Activated CD8-positive, alpha-beta T cell treated with anti-CD3 and anti-CD28 coated beads for 36 hours (primary cell): Measurements from ENCODE around the gene ALOX15B. TPM values are rescaled to one million over a fixed set of nuclear protein-coding genes. Genes with fewer than 3 reads are reported as not detected.
"Not testable (repeated sequence)": the region's sequence is repeated elsewhere in the genome, so short reads cannot be mapped to it uniquely, and the experiment has no call there.

Experiments
- ATAC-seq: fragments of 200-7000 bp; cut with Tn5 transposase; one replicate; pipeline ENCODE4 v1.10.0; 2021; ENCODE audit warnings: mild to moderate bottlenecking, moderate library complexity
- CTCF ChIA-PET: fragments of 350-600 bp; sonication (Branson Sonifier 250); formaldehyde crosslinking; loops from one replicate; lab custom pipeline; 2021; ENCODE audit warnings: antibody characterized with exemption; lab: Charles Lee
- POLR2A ChIA-PET: fragments of 350-600 bp; sonication (Branson Sonifier 250); formaldehyde crosslinking; loops from one replicate; lab custom pipeline; 2021; ENCODE audit warnings: antibody characterized with exemption; lab: Charles Lee
- DNase-seq: peaks from one replicate; pipeline ENCODE4 v3.0.0-alpha.2; 2020
- H3K27ac Mint-ChIP-seq: one replicate; pipeline ENCODE4 v1.8.0; 2021; ENCODE audit warnings: mild to moderate bottlenecking, mixed read lengths
- H3K27me3 Mint-ChIP-seq: one replicate; pipeline ENCODE4 v1.8.0; 2021; ENCODE audit warnings: mixed read lengths
- H3K36me3 Mint-ChIP-seq: one replicate; pipeline ENCODE4 v1.8.0; 2021; ENCODE audit warnings: low read depth, mixed read lengths
- H3K4me1 Mint-ChIP-seq: one replicate; pipeline ENCODE4 v1.8.0; 2021; ENCODE audit warnings: low read depth, mixed read lengths
- H3K4me3 Mint-ChIP-seq: one replicate; pipeline ENCODE4 v1.8.0; 2021; ENCODE audit warnings: mild to moderate bottlenecking, moderate library complexity, mixed read lengths
- H3K9me3 Mint-ChIP-seq: one replicate; pipeline ENCODE4 v1.8.0; 2021; ENCODE audit warnings: mixed read lengths
- intact Hi-C: fragments of 100-400 bp; cut with micrococcal nuclease; formaldehyde crosslinking; loops from one replicate; pipeline ENCODE4 v1.10.0; 2022
- total RNA-seq, 2 experiments: library from RNA; stranded (reverse); gene quantifications; one replicate each; pipeline ENCODE4 v1.2.3, GENCODE V29; 2021
- TF ChIP-seq, protein P1 (sequence below): fragments of 200-600 bp; IDR thresholded peaks from one replicate; pipeline ENCODE4 v1.8.0; 2022; ENCODE audit warnings: antibody characterized with exemption, mild to moderate bottlenecking

Gene ALOX15B
- total RNA-seq, 2 experiments from 2014 or later, result 0.16 TPM; not detected in 1

DNA sequence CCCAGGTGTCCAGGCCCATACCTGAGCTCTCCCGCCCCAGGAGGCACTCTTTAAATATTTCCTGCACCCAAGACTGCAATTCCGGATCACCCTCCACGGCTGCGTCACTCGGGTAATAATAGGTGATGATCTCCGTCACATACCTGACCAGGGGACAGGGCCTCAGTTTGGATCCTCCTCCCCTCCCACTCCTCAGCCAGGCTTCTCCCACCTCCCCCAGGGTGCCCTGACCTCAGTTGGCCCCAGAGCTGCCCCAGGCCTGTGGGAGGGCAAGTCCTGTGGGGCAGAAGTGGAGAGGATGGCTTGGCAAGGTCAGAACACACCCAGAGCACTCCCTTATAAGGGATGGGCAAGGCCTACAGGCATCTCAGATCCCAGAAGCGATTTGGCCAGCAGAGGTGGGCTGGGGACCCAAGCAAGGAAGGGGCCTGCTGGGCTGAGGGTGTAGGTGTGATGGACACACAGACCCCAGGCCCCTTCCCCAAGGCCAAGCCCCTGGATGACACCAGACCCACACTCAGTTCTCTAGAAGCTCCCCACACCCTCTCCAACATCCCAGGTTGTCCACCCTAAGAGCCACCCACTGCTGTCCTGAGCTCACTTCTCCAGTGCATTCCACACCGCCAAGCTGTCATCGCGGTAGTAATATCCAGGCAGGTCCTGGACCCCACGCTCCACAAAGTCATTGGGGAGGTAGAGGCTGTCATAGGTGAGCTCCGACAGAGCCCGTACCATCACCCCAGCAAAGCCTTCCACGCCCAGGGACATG is 36.9 kb downstream of the ALOX15B start:
- Mint-ChIP-seq H3K27ac (no peak overlapping the region), H3K4me1 (peaks cover 25% of the 10 kb centered on the region), H3K9me3 (no peaks in the 10 kb centered on the region), H3K27me3 (peaks cover 36% of the 10 kb centered on the region), H3K4me3 (no peak overlapping the region), H3K36me3 (peaks cover 8% of the 10 kb centered on the region)
- ATAC-seq (no peak), DNase-seq (no peak)
- POLR2A ChIA-PET, result interaction anchor here (0.9 to 2.4 kb wide), 3 partner anchors 33 to 173 kb away, joined by 3 to 7 read pairs (median 3); partner anchors contain the start of genes CTC1 and PFAS
- intact Hi-C loops, result loop anchor here (5.0 kb wide), 1 partner anchor 42 kb away; the partner anchor contains the start of gene ALOXE3
- TF ChIP-seq, protein P1, sequence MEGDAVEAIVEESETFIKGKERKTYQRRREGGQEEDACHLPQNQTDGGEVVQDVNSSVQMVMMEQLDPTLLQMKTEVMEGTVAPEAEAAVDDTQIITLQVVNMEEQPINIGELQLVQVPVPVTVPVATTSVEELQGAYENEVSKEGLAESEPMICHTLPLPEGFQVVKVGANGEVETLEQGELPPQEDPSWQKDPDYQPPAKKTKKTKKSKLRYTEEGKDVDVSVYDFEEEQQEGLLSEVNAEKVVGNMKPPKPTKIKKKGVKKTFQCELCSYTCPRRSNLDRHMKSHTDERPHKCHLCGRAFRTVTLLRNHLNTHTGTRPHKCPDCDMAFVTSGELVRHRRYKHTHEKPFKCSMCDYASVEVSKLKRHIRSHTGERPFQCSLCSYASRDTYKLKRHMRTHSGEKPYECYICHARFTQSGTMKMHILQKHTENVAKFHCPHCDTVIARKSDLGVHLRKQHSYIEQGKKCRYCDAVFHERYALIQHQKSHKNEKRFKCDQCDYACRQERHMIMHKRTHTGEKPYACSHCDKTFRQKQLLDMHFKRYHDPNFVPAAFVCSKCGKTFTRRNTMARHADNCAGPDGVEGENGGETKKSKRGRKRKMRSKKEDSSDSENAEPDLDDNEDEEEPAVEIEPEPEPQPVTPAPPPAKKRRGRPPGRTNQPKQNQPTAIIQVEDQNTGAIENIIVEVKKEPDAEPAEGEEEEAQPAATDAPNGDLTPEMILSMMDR, result no peak
- CTCF ChIA-PET, result interaction anchor here (2.0 to 12.2 kb wide), 6 partner anchors 15 to 43 kb away, joined by 12 to 360 read pairs (median 104); partner anchors contain the start of genes ALOX12B and ALOXE3

DNA sequence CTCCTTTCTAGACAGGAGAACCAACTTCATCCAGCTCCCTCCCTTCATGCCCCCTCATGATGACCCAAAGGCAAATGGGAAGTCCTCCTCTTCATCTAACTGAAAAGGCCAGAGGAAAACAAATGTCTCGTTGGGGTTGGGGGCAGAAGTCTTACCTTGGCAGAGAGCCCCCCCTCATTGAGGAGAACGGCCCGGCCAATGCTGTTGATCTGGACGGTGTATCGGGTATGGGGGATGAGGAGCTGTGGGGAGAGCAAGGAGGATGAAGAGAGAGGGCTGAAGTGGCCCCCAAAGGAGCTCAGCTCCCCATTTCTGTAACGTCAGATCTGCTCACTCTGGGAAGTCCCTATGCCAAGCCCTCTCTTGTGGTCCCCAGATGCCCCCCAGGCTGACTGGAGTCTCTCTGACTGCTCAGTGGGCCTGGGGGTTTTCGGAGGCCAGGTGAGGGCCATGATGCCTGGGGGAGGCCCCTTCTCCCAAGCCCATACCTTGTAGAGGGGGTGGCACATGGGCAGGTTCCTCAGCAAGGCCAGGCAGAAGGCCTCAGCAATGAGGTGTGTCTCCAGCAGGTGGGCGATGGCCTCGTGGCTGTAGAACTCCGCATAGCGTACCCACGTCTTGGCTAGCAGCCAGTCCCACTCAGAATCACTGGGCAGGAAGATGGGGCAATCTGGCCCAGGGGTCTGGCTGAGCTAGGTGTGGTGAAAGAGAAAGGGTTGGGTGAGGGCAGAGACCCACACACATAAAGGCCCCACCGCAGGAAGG is 37.8 kb downstream of the ALOX15B start:
- H3K4me3 Mint-ChIP-seq, result no peak overlapping the region
- TF ChIP-seq, protein P1, result no peak
- no peak for DNase-seq
- H3K27ac Mint-ChIP-seq, result no peak overlapping the region
- H3K9me3 Mint-ChIP-seq, result no peaks in the 10 kb centered on the region
- peaks cover 14% of the 10 kb centered on the region for H3K36me3 Mint-ChIP-seq
- peaks cover 29% of the 10 kb centered on the region for H3K27me3 Mint-ChIP-seq
- peaks cover 27% of the 10 kb centered on the region for H3K4me1 Mint-ChIP-seq
- intact Hi-C loops, result loop anchor here (5.0 kb wide), 1 partner anchor 41 kb away; the partner anchor contains the start of gene ALOXE3
- CTCF ChIA-PET, result interaction anchor here (2.0 to 12.2 kb wide), 4 partner anchors 14 to 43 kb away, joined by 12 to 360 read pairs (median 144); partner anchors contain the start of gene ALOX12B
- no peak for ATAC-seq
- POLR2A ChIA-PET, result no interaction called here

GRCh38 chr17:8077939-8078338 is 39.1 kb downstream of the ALOX15B start:
- not testable (repeated sequence) for H3K9me3 Mint-ChIP-seq
- intact Hi-C loops, result loop anchor here (5.0 kb wide), 1 partner anchor 39 kb away; the partner anchor contains the start of gene ALOXE3
- peaks cover 19% of the 10 kb centered on the region for H3K36me3 Mint-ChIP-seq

DNA sequence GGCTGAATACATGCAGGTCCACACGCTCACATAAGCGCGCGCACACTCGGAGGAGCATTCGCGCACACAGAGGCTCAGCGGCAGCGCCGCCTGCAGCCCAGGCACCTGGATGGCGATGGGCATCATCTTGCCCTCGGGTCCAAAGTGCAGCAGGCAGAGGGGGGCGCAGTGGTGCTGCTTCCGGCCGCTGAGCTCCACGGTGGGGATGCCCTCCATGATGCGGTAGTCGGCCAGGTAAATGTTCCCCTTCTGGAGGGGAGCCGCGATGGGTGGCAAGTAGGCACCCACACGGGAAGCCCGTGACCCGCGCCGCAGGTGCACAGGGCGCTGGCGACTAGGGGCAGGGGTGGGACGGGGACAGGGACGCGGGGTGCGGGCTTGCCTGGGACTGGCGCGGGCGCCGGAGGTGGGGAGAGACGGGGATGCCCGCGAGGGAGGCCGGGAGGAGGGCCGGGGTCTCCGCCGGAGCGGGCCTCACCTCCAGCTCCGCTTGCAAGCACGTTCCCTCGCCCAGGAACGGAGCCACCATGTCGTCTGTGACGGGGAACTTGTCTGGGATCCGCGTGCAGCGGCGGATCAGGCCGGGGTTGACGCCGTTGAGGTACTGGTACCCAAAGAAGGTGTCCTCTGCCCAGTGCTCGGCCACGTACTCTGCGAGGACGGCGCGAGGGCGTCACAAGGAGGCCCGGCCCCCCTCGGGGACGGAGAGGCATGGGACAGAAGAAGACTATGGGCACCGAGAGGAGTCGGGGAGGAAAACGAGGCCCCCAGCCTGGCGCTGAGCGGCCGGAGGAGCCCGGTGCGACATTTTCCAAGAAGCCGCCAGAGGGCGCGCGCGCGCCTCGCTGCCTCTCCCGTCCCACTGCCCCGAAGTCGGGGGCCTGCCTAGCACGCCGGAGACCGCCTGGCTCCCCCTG is 40.7 kb downstream of the ALOX15B start:
- peaks cover 19% of the 10 kb centered on the region for H3K36me3 Mint-ChIP-seq
- intact Hi-C loops, result loop anchor here (5.0 kb wide), 1 partner anchor 38 kb away; the partner anchor contains the start of gene ALOXE3
- peak; percentile 93 for DNase-seq
- peaks cover 11% of the 10 kb centered on the region for H3K4me1 Mint-ChIP-seq
- H3K4me3 Mint-ChIP-seq, result peak overlapping the region; percentile 96
- ChIA-PET CTCF (interaction anchor here (0.6 to 12.2 kb wide), 22 partner anchors 9 to 258 kb away, joined by 3 to 360 read pairs (median 4); partner anchors contain the start of genes ALOX12B and ALOXE3), POLR2A (interaction anchor here (0.7 to 1.8 kb wide), 6 partner anchors 9 to 144 kb away, joined by 3 to 7 read pairs (median 3); no protein-coding TSS in a partner anchor)
- peak overlapping the region; percentile 93 for H3K27ac Mint-ChIP-seq
- TF ChIP-seq, protein P1, result peak; percentile 87
- peak; percentile 94 for ATAC-seq
- peaks cover 5% of the 10 kb centered on the region for H3K27me3 Mint-ChIP-seq
- H3K9me3 Mint-ChIP-seq, result no peaks in the 10 kb centered on the region

More at GRCh38 chr17:8077939-8078338, 39.1 kb downstream of the ALOX15B start:
- ATAC-seq, H3K27ac Mint-ChIP-seq, H3K4me3 Mint-ChIP-seq, DNase-seq: not testable (repeated sequence)
- ChIA-PET POLR2A (interaction anchor here (1.8 kb wide), 1 partner anchor 9 kb away, joined by 7 read pairs; no protein-coding TSS in a partner anchor), CTCF (interaction anchor here (1.7 to 12.2 kb wide), 7 partner anchors 7 to 41 kb away, joined by 10 to 360 read pairs (median 21); partner anchors contain the start of genes ALOX12B and ALOXE3)
- H3K27me3 Mint-ChIP-seq, result peaks cover 20% of the 10 kb centered on the region
- peaks cover 24% of the 10 kb centered on the region for H3K4me1 Mint-ChIP-seq
